GM18520 (cell line): ENCODE data around the gene GLRB.
"Not testable (repeated sequence)": the region's sequence is repeated elsewhere in the genome, so short reads cannot be mapped to it uniquely, and the experiment has no call there.

Source experiments
- ATAC-seq: cut with Tn5 transposase; IDR thresholded peaks from one replicate; pipeline ENCODE4 v1.9.1; 2021; ENCODE audit not compliant: unreplicated experiment

GLRB gene

DNA sequence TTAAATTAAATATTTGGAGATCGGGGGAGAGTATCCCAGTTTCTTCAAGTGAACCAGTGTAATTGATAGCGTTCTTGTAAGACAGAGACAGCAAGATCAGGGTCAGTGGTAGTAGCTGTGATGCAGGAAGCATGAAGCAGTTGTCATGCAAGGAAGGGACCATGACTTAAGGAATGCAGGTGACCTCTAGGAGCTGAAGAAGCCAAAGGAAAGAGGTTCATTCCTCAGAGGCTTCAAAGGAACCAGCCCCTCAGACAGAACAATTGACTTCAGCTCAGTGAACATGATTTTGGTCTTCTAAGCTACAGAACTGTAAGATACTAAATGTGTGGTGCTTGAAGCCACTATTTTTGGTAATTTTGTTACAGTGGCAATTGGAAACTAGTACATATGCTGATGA is 51.6 kb downstream of the GLRB start:
- ATAC-seq: no peak

DNA sequence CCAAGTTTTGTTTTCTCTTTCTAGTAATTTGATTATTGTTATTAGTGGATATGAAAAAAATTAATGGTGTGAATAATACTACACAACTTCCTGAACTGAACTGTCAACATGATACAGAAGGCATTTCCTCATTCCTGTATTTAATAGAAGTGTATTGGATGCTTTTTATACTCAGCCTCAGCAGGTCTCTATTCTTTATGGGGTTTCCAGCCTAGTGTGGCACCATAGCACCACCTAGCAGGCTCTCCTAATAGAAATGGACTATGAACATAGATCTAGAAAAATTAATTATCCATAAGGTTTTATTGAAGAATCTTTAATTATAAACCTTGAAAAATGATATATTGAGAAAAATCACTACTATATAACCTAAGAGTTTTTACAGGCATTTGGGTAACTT is 52.4 kb downstream of the GLRB start:
- ATAC-seq: no peak

DNA sequence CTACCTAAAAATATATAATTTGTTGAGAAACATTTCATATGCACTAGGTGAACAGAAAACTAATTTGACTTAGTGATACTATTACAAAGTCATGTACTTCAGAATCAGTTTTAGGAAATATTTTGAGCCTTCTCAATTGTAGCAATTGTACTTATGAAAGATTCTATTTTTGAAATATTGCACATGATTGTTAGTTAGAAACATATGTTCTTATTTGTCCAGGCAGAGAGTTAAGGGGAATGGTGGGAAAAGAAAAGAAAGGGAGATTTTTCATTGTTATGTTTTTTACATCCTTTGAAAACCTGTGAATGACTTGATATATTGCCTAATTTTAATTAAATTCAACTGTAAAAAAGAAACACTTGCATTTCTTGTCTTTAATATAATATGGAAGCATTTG is 66.0 kb downstream of the GLRB start:
- ATAC-seq: no peak

DNA sequence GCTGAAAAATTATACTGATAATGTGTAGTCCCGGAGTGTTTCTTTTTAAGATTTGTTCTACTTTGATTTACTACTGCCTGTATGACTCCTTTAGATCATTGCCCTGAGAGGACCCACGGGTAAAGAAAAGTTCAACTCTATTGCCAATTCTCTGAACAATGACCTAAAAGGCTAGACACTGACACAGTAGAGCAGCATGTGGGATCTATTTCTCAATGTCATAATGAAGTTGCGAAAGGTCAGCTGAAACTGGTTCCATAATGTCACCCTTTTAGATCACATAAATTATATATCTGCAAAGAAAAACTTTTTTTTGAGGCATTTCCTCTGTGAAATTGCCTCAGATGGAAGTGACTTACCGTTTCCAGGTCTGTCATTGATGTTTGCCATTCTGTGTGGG is 67.4 kb downstream of the GLRB start:
- ATAC-seq: no peak

DNA sequence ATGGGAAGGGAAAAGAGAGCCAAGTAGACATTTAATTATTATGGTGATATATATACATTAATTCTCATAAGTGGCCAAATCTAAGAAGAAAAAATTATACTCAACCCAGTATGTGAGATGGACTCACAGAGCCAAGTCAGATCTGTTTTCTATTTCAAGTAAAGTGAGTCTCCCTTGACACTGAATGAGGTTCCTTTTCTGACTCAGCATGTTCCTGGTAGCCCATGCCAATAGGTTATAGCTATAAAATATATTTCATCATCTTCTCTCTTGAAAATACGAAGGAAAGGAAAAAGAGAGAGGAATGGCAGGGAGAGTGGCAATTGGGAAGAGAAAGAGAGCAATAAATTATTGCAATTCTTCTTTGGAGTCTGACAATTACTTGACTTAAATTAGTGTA is 75.8 kb downstream of the GLRB start:
- ATAC-seq: no peak

DNA sequence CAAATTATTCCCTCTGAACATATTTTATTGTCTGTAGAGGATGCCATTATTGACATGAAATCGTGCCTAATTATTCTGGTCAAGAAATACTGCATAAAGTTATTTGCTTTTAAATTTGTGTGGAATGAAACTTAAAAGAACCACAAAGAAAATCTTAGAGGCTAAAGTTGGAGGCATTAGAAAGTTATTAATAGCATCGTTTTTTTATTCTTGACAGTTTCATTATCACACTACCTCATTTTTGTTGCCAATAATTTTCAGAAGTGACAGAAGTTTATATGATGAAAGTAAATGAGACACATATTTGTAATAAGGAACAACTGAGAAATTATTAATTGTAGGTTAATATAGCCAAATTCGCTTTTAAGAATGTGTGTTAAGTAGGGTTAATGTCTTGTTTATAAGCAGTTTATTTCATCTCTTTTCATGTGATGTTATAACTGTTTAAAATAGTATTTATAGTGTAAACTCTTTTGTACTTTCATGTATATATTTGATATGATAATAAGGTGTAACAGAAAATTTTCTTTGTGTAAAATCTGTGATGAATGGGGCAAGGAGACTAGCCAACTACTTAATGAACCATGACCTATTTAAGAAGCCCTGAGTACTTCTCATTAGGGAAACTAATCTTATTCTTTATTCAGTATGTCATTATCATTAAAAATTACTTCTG is 90.1 kb downstream of the GLRB start:
- ATAC-seq: no peak

DNA sequence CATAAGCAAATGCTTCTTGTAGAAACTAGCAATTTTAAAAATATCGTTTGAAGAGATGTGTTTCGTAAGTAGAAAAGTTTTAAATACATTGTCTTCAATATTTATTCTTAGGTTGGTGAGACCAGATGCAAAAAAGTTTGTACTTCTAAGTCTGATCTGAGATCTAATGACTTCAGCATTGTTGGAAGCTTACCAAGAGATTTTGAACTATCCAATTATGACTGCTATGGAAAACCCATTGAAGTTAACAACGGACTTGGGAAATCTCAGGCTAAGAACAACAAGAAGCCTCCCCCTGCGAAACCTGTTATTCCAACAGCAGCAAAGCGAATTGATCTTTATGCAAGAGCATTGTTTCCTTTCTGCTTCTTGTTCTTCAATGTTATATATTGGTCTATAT is 94.4 kb downstream of the GLRB start:
- ATAC-seq: no peak

DNA sequence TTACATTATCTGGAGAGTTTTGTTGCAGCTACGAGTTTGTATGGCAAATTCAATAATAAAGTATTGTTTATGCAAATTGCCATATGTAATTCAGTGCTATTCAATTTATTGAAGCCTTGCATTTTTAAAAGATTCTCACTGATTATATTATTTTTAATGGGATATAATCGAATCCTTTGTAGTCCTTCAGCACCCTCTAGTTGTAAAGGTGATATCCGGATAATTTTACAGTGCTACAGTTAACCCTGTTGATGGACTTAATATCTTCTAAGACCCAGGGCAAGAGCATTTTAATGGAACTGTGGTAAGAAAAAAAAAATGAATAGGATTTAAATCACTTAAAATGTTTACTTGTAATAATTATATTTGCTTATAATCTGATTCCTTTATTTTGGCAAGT is 96.1 kb downstream of the GLRB start:
- no peak for ATAC-seq

DNA sequence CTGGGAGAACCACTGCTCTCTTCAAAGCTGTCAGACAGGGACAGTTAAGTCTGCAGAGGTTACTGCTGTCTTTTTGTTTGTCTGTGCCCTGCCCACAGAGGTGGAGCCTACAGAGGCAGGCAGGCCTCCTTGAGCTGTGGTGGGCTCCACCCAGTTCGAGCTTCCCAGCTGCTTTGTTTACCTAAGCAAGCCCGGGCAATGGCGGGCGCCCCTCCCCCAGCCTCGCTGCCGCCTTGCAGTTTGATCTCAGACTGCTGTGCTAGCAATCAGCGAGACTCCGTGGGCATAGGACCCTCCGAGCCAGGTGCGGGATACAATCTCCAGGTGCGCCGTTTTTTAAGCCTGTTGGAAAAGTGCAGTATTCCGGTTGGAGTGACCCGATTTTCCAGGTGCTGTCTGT is 104.3 kb downstream of the GLRB start:
- not testable (repeated sequence) for ATAC-seq

DNA sequence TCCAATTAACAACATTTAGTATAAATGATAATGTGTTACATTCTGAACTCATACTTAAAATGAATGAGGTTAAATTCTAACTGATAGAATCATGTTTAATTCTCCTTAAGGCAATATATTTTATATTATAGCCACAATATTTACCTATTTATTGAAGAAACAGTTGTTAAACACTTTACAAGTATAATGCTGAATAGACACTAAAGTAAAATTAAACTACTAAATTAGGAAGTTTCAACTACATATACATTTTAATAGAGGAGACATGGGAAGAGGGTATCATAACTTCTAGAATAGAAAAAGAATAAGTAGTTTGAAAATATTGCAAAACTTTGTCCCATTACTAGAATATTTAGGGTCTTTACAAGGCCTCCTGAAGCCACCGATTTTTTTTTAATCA is 108.3 kb downstream of the GLRB start:
- no peak for ATAC-seq

DNA sequence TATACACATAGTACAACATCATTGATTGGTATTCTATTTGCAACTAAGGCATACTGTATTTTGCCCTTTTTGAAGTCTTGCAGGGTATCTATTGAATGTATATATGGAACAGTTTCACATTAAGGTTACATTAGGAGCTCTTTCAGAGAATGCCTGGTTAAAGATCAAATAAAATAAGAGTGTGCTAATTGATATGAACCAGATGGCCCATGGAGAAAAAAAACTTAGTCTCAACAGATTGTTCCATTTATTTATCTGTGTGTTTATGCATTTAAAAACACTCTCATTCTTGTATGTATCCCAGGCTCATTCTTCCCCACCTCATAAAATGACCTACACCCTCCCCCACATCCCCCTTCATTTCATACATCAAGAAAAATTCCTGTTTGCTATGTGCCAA is 109.4 kb downstream of the GLRB start:
- ATAC-seq: no peak

DNA sequence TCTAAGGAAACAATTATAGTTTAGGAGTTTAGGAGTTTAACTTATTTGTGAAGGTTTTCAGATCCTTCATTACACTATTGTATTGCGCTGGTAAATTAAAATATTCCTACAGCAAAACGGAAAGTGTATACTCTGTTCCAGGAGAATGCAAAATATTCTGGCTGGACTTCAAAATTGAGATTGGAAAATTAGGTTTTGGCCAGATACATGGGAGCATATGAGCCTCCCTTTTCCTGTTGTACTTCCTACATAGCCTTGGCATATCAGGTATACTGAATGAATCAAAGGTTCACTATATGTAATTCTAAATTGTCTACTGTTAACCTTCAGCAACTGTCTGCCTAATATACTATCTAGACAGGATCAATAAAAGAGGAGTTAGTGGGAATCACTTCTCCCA is 119.4 kb downstream of the GLRB start:
- ATAC-seq: no peak

DNA sequence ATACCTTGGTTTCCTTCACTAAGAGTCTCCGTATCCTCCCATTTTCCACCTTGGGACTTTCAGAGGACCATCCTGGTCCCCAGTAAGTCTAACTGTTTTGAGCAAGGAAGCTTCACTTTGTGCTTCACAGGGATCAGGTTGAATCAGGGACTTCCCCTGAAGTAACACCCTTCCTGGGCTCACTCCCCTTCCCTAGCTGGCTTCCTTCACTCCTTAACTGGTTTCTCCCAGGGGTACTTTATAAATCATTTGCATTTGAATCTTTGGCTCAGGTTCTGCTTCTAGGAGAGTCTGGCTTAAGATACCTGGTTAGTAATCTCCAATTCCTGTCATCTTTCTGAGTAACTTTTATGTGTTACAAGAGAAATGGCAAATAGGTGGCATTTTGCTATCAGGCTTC is 120.1 kb downstream of the GLRB start:
- no peak for ATAC-seq

DNA sequence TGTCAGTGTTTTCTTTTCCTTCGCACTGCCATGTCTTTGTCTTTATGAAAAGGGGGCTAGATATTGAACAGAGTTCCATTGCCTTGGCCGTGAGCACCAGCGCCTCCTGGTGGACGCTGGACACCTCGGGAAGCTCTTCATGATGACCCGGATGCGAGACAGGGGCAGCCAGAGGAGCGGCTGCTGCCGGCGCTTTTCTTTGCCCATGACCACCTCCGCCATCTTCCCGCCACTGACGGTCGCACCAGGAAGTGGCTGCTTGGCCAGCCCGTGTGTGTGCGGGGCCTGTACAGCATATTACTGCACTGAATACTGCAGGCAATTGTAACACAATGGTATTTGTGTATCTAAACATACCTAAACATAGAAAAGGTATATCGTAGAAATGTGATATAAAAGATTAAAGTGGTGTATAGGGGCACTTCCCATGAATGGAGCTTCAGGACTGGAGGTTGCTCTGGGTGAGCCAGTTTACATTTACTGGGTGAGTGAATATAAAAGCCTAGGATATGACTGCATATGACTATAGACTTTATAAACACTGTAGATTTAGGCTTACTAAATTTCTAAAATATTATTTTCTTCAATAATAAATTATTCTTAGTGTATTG is 128.8 kb downstream of the GLRB start:
- ATAC-seq: no peak

DNA sequence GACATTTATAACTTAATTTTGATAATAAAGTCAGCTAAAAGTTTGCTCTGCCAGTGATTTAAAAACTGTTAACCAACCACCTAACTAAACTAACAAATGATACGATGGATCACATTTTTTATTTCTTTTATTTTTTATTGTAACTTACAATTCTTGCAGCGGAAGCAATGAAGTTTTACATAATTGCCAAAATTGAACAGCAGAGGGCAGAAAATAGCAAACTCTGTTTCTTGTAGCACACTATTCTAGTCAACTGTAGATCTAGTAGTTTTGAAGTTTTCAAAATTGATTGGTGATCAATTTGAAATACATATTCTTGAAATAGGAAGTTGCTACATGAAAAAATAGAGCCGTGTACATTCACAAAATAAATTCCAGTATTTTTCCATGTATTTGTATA is 141.8 kb downstream of the GLRB start:
- no peak for ATAC-seq

DNA sequence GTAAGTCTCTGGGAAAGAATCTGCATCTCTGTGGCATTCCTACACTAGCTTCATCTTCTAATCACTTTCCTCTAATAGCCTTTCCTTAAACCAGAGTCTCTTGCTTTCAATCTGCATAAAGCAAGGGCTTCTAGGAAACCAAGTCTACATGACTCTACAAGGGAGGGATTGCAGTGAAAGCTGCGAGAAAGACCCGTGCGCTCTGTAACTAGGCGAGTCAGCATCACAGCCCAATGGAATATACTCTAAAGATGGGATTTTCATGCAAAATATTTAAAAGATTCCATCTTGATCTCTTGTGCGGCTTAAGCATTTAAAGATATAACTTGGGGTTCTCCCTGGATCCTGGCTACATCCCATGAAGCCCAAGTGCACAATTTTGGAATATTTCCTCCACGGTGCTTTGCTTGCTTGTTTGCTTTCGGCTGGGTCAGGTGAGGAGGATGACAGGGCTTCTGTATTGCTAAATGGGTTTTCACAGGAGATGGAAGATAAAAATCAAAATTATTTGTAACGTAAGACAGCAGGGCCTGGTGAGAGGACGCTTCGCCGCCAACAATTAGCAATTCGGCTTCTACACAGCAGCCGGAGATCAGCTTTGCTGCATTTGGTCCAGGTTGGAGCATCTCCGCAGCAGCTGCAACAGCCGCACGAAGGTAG is 143.9 kb downstream of the GLRB start:
- ATAC-seq: no peak

DNA sequence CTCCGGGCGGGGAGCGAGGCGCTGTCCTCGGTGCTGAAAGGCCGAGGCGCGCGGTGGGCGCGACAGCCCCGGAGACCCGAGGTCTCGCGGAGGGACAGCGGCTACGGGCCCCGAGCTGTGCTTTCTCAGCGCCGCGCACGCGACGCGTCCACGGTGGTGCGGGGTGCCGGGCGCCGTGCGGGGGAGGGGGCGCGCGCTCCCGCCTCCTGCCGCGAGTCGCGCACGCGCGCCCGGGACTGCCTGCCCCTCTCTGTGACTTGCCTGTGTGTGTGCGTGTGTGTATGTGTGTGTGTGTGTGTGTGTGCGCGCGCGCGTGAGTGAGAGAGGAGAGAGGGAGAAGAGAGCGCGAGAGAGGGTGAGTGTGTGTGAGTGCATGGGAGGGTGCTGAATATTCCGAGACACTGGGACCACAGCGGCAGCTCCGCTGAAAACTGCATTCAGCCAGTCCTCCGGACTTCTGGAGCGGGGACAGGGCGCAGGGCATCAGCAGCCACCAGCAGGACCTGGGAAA is 144.5 kb downstream of the GLRB start, which contains the start of gene GRIA2:
Gene GRIA2 (plus strand): TSS at position 358 of the 511 bp plus-strand sequence. CDS start 315 bp downstream, outside the sequence.
- no peak for ATAC-seq

DNA sequence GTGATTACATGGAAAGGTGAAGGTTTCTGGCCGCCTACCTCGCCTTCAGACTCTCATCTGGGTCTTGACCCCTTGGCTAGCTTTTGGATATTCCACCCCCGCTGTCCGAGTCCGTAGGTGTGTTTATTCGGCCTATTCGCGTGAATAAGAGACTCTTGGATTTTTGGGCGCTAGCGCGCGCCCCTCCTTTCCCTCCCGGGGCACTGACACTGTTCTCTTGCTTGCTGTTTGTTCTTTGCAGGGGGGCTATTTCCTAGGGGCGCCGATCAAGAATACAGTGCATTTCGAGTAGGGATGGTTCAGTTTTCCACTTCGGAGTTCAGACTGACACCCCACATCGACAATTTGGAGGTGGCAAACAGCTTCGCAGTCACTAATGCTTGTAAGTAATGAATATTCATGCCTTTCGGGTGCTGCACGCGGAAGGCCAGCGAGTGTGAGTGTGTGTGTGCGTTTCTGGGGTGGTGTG is 145.5 kb downstream of the GLRB start:
- ATAC-seq: no peak
